Nephron (organoid): ENCODE data around the gene ZFYVE27.

ENCODE experiments used
- H3K27ac Mint-ChIP-seq, 3 experiments: 2 replicates each; pipeline ENCODE4 v1.8.0; 2020; ENCODE audit warnings: mixed read lengths in 3 of 3, mild to moderate bottlenecking in 2 of 3, moderate library complexity in 1 of 3
- H3K27me3 Mint-ChIP-seq: 2 replicates; pipeline ENCODE4 v1.8.0; 2021; ENCODE audit warnings: low read depth, mild to moderate bottlenecking, moderate library complexity, mixed read lengths
- H3K36me3 Mint-ChIP-seq: 2 replicates; pipeline ENCODE4 v1.8.0; 2020; ENCODE audit warnings: low read depth, mixed read lengths
- H3K4me1 Mint-ChIP-seq: 2 replicates; pipeline ENCODE4 v1.8.0; 2020; ENCODE audit warnings: mixed read lengths
- H3K4me3 Mint-ChIP-seq, 3 experiments: 2 replicates each; pipeline ENCODE4 v1.8.0; 2020; ENCODE audit warnings: mild to moderate bottlenecking in 3 of 3, mixed read lengths in 3 of 3, moderate library complexity in 2 of 3
- H3K9me3 Mint-ChIP-seq: 2 replicates; pipeline ENCODE4 v1.8.0; 2020; ENCODE audit warnings: mixed read lengths
- CTCF ChIP-seq, 3 experiments: fragments of 200-600 bp; sonication (generic); IDR thresholded peaks; one replicate each; pipeline ENCODE4 v1.5.0; 2021; ENCODE audit warnings: antibody characterized with exemption in 3 of 3; ENCODE audit not compliant: unreplicated experiment in 3 of 3

The ZFYVE27 gene

GRCh38 chr10:97719602-97720001 is 17.3 kb upstream of the ZFYVE27 start:
- H3K27ac Mint-ChIP-seq: peak overlapping the region in 2 of 3 experiments; percentile 30 to 41
- peaks cover 40% of the 10 kb centered on the region for H3K36me3 Mint-ChIP-seq
- H3K4me1 Mint-ChIP-seq: peaks cover 44% of the 10 kb centered on the region
- TF ChIP-seq CTCF (IDR thresholded peaks at IDR 0.05; ENCODE audit: unreplicated experiment in 3 of 3): no peak
- peaks cover 10% of the 10 kb centered on the region for H3K27me3 Mint-ChIP-seq
- H3K9me3 Mint-ChIP-seq: no peaks in the 10 kb centered on the region
- H3K4me3 Mint-ChIP-seq: no peak overlapping the region

- H3K4me3 Mint-ChIP-seq: no peak overlapping the region
- H3K36me3 Mint-ChIP-seq: peaks cover 28% of the 10 kb centered on the region
- no peak overlapping the region for H3K27ac Mint-ChIP-seq
- H3K4me1 Mint-ChIP-seq: peaks cover 26% of the 10 kb centered on the region
- no peak for TF ChIP-seq CTCF (IDR thresholded peaks at IDR 0.05; ENCODE audit: unreplicated experiment in 3 of 3)
- peaks cover 5% of the 10 kb centered on the region for H3K27me3 Mint-ChIP-seq
- H3K9me3 Mint-ChIP-seq: no peaks in the 10 kb centered on the region
These were observed 14.8 kb upstream of the ZFYVE27 start for GRCh38 chr10:97721871-97722780.

- H3K4me3 Mint-ChIP-seq: no peak overlapping the region
- H3K27ac Mint-ChIP-seq: no peak overlapping the region
- H3K36me3 Mint-ChIP-seq: peaks cover 23% of the 10 kb centered on the region
- no peaks in the 10 kb centered on the region for H3K9me3 Mint-ChIP-seq
- peaks cover 5% of the 10 kb centered on the region for H3K27me3 Mint-ChIP-seq
- TF ChIP-seq CTCF (IDR thresholded peaks at IDR 0.05; ENCODE audit: unreplicated experiment in 3 of 3): no peak
- H3K4me1 Mint-ChIP-seq: peaks cover 18% of the 10 kb centered on the region
These were observed 13.9 kb upstream of the ZFYVE27 start for GRCh38 chr10:97723001-97723400.

GRCh38 chr10:97724341-97724941 is 12.5 kb upstream of the ZFYVE27 start:
- Mint-ChIP-seq H3K27ac (no peak overlapping the region), H3K27me3 (peaks cover 5% of the 10 kb centered on the region)

GRCh38 chr10:97726636-97727178 is 10.2 kb upstream of the ZFYVE27 start:
- peak overlapping the region in 2 of 3 experiments; percentile 26 to 47 for H3K4me3 Mint-ChIP-seq
- no peak for TF ChIP-seq CTCF (IDR thresholded peaks at IDR 0.05; ENCODE audit: unreplicated experiment in 3 of 3)

More at GRCh38 chr10:97724341-97724941, 12.5 kb upstream of the ZFYVE27 start:
- Mint-ChIP-seq H3K4me3 (no peak overlapping the region), H3K9me3 (no peaks in the 10 kb centered on the region), H3K36me3 (peaks cover 13% of the 10 kb centered on the region), H3K4me1 (peaks cover 5% of the 10 kb centered on the region)
- no peak for TF ChIP-seq CTCF (IDR thresholded peaks at IDR 0.05; ENCODE audit: unreplicated experiment in 3 of 3)

More at GRCh38 chr10:97726636-97727178, 10.2 kb upstream of the ZFYVE27 start:
- Mint-ChIP-seq H3K4me1 (no peaks in the 10 kb centered on the region), H3K9me3 (no peaks in the 10 kb centered on the region), H3K36me3 (peaks cover 3% of the 10 kb centered on the region), H3K27me3 (peaks cover 5% of the 10 kb centered on the region), H3K27ac (peak overlapping the region; percentile 45 to 81 (median 74))
